ENCODE results near the gene HMGA1.
"Not testable (repeated sequence)": the region's sequence is repeated elsewhere in the genome, so short reads cannot be mapped to it uniquely, and the experiment has no call there.

HMGA1 gene

DNA sequence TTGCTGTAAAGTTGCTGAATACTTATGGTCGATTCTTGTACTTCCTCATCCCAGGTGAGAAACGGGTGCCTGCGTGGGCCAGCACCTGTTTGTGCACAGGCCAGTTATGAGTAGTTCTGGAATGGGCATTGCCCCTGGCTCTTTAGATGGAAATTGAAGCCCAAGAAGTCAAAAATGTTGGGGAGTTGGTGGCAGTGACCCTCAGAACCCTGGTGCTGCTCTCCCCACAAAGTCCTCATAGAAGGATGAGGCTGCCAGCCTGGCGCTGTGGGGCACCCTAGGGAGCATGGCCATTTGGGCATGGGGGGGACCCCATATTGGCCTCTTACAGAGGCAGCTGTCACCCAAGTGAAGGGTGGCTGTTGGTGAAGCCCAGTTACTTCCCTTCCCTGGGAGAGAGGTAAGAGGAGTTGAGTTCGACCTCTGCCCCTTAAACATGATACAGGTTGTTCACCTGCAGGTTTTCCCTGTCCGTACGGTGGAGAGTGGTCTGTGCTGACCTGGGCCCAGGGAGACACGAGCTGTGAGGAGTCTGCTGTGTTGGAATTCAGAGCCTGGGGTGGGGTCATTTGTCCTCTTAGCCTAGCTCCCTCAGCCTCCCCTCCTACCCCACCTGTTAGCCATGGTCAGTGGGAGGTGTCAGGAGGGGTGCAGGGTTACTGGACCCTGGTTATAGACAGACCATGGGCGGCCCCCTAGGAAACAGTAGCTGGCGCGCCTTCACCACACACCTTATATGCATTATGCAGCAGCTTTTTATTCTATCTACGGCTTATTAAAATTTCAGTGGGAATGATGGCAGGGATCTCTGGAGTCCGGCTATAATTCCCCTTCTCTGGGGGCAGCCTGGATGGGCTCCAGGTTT lies 4.9 kb downstream of the HMGA1 start:
- no peak for DNase-seq

DNA sequence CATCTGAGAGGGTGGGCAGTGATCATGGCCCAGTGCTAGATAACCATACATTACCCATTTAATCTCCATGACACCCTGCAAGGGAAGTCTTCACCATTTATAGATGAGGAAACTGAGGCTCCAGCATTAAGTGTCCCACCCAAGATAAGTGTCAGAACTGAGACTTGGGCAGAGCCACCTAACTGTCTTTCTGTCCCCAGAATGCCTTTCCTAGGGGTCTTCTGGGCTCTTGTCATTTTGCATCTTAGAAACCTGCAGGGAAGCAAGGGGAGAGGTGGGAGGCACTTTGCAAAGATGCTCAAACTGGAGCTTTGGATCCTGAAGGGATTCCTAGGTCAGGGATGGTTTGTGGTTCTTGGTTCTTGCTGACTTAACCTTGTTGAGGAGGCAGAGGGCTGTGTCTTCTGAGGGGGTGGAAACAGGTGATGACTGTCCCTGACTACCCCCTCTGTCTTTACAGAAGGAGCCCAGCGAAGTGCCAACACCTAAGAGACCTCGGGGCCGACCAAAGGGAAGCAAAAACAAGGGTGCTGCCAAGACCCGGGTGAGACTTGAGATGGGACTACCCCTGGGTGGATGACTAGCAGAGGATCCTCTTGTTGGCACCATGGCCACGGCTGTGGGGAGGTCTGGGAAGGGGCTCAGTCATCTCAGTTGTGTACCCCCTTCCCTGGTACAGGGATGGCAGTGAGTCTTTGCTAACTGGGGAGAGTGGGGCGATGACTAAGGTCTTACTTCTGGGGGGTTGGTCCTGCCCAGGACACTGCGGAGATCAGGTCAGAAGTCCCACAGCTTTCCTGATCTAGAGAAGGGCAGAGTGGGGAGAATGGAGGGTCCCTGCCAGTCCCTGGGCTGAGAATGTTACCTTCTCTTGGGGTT lies 5.8 kb downstream of the HMGA1 start:
- no peak for DNase-seq

DNA sequence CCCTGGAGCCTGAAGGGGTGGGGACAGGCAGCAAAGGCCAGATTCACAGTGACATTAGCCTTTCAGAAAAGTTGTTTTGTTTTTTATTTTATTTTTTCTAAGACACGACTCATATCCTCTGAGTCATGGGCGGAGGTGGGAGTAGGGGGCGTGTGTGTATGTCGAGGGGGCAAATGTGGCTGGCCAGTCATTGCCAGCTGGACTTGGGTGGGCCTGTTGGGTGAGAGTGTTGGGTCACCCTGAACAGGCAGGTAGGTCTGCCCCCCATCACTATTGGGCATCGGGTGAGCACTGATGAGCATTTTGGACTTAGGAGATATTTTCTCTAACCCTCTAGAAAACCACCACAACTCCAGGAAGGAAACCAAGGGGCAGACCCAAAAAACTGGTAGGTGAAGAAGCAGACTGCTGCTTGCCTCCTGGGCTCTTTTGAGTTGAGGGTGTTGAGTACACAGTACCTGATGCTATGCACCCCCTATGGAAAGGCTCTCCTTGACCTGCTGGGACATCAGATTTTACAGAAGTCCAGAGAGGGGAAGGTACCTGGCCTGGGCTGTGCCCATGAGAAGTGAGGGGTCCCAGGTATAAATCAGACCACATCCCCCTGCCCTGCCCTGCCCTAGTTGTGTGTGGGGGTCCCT lies 6.6 kb downstream of the HMGA1 start:
- no peak for DNase-seq

DNA sequence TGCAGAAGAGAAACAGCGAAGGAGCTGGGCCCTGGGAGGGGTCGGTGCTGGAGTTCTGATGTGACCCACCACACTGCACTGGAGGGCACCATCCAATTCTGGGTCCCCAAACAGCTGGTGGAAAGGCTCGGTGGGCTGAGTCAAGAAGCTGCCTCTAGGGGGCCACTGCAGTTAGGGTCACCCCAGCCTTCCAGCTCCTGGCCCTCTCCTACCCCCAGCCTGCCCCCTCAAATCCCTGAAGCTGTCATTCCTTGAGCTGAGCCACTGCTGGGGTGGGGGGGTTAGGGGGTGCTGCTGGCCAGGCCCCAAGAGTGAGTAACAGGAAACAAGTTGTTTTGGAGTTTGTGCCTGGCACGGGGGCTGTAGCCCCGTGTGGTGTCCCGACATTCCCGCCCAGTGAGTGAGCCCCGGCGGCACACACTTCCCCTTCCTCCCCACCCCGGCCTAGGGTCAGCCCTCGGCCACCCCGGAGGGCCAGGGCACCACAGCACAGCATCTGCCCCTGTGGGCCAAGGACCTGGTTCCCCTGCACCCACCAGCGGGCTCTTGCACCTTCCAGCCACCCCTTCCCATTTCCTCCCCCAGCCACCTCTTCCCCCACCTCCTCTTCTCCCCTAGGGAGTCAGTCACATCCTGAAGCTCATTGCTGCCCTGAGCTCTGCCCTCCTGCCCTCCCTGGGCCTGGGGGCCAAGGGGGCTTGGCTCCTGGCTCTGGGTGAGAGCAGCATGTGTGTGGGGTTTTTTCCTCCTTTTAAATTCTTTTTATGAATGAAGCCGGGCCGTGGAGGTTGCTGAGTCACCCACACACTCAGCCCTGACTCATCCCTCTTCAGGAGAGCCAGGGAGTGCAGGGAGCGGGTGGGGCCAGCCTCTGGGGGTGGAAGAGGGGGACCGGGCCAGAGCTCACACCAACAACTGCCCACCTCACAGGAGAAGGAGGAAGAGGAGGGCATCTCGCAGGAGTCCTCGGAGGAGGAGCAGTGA lies 7.5 kb downstream of the HMGA1 start:
- peak; percentile 15 for DNase-seq

DNA sequence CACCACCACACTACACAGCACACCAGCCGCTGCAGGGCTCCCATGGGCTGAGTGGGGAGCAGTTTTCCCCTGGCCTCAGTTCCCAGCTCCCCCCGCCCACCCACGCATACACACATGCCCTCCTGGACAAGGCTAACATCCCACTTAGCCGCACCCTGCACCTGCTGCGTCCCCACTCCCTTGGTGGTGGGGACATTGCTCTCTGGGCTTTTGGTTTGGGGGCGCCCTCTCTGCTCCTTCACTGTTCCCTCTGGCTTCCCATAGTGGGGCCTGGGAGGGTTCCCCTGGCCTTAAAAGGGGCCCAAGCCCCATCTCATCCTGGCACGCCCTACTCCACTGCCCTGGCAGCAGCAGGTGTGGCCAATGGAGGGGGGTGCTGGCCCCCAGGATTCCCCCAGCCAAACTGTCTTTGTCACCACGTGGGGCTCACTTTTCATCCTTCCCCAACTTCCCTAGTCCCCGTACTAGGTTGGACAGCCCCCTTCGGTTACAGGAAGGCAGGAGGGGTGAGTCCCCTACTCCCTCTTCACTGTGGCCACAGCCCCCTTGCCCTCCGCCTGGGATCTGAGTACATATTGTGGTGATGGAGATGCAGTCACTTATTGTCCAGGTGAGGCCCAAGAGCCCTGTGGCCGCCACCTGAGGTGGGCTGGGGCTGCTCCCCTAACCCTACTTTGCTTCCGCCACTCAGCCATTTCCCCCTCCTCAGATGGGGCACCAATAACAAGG lies 8.5 kb downstream of the HMGA1 start:
- not testable (repeated sequence) for DNase-seq

DNA sequence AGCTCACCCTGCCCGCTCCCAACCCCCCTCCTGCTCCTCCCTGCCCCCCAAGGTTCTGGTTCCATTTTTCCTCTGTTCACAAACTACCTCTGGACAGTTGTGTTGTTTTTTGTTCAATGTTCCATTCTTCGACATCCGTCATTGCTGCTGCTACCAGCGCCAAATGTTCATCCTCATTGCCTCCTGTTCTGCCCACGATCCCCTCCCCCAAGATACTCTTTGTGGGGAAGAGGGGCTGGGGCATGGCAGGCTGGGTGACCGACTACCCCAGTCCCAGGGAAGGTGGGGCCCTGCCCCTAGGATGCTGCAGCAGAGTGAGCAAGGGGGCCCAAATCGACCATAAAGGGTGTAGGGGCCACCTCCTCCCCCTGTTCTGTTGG lies 9.1 kb downstream of the HMGA1 start:
- not testable (repeated sequence) for DNase-seq

DNA sequence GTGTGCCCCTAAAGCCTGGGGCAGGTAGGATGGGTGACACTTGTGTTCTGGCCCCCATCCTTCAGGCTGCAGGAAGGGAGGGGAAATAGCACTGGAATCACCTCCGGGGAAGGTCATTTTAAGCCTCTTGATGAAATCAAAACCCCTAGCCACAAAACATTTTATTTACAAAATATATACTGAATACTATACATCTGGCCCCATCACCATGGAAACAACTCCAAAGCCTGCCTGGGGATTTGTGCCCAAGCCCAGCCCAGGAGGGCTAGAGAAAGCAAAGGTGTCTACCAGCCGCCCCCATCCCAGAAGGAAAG lies 9.5 kb downstream of the HMGA1 start:
- no peak for DNase-seq

DNA sequence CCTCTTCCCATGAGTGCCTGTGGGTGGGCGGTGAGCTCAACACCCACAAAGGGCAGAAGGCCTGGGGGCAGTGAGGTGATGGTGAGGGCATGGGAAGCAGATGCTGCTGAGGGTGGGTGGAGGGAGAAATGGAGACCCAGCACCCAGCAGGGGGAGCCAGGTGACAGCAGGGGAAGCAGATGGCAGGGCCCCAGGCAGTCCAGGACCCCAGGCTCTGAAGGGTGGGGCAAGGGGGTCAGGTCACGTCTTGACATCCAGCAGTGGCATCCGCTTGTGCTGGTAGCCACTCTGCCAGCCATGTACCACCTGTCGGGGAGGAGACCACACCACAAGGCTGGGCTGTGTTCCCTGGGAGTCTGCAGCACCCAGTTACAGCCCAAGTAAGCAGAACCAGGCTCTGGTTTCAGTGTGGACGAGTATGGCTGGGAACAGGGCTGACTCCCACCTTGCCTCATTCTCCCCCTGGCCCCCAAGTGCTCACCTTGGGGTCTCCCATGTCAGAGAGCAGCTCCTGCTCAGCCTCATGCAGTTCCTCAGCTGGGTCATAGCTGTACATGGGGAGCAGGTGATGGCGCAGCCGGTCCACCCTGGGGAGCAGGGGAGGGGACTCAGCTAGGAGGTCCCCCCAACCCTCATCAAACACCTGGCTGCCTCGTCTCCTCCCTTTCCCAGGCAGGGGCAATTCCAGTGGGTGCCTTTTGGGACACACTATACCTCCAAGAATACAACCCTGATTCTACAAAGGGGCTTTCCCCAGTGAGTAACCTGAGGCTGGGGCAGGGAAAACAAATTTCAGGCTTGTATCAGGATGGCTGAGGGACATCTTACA lies 10.1 kb downstream of the HMGA1 start:
- DNase-seq, result peak; percentile 57

DNA sequence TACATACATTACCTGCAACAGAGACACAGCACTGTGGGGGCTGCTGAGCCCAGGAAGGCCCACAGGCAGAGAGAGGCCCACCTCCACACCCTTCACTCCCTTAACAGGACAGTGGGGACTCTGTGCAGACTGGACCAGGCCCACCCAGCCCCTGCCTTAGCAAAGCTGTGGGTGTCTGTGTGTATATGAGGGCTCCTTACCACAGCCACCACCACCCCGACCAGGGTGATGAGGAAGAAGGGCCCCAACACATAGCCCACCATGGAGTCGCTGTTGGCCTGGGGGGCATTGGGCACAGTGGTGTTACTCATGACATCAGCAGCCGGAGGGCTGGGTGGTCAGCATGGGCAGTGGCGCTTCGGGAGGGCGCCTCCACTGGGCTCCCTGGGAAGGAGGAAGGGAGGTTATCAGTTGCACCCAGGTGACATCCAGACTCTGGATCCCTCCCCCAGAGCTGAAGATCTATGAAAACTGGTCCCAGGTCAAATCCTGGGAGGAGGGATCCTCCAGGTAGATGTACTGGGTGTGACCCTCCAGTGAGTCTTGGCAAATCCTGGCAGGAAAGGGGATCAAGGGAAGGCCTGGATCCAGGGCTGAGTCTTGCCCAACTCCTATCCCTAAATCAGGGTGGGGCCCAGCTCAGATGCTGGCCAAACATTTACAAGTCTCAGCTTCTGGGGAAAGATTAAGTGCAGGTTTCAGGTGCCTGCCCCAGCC lies 11.0 kb downstream of the HMGA1 start:
- DNase-seq, result no peak

DNA sequence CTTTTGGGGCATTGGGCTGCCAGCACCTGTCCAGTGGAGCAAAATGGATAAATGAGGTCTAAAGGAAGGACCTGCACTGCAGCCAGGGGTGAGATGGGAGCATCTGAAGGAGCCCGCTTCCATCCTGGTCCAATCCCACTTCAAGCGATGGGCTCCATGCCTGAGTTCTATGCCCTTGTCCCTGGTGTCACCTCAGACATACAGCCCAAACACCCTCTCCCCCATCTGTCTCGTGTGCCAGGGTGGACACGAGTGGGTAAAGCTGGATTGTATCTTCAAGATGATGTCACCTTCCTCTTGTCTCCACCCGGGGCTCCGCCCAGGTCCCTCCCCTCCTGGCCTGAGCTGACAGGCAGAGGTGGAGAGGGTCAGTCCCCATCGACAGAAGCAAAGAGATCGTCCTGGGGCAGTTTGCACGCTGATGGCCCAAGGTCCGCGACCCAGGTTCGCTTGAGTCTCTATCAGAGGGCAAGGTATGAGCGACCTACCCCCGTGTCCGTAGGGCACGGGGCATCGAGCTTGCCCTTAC lies 11.6 kb downstream of the HMGA1 start:
- peak; percentile 68 for DNase-seq

DNA sequence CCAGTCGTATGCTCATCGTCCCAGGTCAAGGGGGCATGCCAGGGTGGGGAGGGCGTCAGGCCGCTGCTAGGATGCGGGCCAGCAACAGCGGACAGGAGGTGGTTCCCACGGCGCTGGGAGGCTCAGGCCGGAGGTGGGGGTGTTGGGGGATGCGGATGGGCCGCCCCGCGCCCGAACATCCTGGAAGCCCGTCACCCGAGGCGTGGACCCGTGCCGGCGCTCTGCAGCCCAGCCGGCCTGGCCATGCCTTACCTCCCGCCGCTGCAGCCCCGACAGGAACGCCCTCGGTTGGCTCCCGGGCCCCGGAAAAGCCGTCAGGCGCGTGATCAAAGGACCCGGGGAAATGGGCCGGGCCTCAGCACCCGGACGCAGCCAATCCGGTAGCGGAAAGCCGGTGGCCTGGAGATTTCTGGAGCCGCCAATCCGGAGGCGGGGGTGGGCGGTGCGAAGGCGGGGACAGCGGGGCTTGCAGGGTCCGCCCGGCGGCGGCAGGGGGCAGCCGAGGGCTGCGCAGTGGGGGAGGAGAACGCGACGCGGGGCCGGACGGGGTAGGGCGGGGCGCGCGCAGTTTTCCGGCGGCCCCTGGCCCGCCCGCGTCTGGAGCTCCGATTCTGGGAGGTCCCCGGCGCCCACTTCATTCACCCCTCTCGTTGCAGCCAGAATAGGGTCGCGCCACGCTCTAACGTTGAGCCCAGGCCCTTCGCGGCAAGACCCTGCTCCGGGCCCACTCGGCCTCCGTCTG lies 12.2 kb downstream of the HMGA1 start, which contains the start of gene SMIM29:
SMIM29 (minus strand) TSS at position 280 of the 742 bp plus-strand sequence. CDS start 1,215 bp downstream, outside the sequence.
- DNase-seq, result peak; percentile 98

DNA sequence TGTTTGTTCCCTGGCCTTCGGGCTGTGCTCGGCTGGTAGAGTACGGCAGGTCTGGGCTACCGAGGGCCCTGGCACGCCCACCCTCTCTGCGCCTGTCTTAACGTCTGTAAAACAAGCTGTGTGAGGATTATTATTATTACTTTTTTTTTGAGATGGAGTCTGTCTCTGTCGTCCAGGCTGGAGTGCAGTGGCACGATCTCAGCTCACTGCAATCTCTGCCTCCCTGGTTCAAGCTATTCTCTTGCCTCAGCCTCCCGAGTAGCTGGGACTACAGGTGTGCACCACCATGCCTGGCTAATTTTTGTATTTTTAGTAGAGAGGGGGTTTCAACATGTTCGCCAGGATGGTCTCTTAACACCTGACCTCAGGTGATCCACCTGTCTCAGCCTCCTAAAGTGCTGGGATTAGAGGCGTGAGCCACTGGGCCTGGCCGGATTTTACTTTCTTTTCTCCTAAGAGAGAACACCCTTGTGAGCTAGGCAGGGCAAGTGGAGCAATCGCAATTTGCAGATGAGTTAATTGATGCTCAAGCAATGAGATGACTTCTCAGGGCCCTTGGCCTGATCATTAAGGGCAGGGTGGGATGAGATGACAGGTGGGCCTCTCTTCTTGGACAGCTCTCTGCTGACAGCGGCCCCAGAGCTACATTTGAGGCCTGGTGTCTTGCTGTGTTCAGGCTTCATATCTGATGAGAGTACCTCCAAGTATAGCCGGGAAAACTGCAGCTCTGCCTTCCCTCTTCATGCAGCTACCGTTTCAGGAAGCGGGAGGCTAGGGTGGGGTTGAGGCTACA lies 13.0 kb downstream of the HMGA1 start:
- no peak for DNase-seq

DNA sequence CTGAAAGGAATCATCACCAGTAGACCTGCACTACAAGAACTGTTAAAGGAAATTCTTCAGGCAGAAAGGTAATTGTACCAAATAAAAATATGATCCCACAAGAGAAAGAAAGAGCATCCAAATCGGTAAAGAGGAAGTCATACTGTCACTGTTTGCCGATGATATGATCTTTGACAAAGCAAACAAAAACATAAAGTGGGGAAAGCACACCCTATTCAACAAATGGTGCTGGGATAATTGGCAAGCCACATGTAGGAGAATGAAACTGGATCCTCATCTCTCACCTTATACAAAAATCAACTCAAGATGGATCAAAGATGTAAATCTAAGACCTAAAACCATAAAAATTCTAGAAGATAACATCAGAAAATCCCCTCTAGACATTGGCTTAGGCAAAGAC lies 15.7 kb downstream of the HMGA1 start:
- not testable (repeated sequence) for DNase-seq

DNA sequence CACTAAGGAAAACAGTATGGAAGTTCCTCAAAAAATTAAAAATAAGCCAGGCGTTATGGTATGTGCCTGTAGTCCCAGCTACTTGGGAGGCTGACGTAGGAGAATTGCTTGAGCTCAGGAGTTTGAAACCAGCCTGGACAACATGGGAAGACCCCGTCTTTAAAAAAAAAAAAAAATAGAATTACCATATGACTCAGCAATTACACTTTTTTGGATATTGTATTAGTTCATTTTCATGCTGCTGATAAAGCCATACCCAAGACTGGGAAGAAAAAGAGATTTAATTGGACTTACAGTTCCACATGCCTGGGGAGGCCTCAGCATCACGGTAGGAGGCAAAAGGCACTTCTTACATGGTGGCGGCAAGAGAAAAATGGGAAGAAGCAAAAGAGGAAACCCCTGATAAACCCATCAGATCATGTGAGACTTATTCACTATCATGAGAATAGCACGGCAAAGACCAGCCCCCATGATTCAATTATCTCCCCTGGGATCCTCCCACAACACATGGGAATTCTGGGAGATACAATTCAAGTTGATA lies 22.9 kb downstream of the HMGA1 start:
- no peak for DNase-seq

DNA sequence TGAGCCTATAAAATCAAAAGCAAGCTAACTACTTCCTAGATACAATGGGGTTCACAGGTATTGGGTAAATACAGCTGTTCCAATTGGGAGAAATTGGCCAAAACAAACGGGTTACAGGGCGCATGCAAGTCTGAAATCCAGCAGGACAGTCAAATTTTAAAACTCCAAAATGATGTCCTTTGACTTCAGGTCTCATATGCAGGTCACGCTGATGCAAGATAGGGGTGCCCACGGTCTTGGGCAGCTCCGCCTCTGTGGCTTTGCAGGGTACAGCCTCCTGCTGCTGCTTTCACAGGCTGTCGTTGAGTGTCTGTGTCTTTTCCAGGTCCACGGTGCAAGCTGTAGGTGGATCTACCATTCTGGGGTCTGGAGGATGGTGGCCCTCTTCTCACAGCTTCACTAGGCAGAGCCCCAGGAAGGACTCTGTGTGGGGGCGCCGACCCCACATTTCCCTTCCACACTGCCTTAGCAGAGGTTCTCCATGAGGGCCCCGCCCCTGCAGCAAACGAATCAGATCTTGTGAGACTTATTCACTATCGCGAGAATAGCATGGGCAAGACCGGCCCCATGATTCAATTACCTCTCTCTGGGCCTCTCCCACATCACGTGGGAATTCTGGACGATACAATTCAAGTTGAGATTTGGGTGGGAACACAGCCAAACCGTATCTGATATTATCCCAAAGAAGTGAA lies 24.0 kb downstream of the HMGA1 start:
- no peak for DNase-seq

DNA sequence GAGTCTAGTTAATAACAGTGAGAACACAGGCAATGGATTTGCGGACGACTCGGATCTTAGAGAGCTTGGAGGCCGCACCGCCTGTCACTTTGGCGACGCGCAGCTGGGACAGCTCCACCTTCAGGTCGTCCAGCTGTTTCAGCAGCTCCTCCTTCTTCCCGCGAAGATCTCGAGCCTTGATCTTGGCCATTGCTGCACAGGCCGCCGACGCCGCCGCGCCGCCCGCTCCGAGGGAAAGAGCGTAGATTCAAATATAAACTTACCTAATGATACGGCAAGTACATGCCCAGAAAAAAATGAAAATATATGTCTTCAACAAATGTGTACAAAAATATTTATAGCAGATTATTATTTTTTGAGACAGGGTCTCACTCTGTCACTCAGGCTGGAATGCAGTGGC lies 26.8 kb downstream of the HMGA1 start:
- not testable (repeated sequence) for DNase-seq

DNA sequence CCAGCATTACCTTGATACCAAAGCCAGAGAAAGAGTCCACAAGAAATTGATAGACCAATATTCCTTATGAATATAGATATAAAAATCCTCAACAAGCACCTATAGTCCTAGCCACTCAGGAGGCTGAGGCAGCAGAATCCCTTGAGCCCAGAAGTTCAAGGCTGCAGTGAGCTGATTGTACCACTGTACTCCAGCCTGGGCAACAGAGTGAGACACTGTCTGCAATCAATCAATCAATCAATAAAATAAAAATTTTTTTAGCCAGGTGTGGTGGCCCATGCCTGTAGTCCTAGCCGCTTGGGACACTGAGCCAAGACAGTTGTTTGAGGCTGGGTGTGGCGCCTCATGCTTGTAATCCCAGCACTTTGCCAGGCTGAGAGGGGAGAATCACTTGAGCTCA lies 31.1 kb downstream of the HMGA1 start:
- DNase-seq, result no peak
